ENCODE data around the gene TTC23. TPM values are rescaled to one million over a fixed set of nuclear protein-coding genes. Genes with fewer than 3 reads are reported as not detected.

Gene TTC23
- total and polyA plus RNA-seq, 4 experiments from 2014 or later, result 0.45 to 0.79 (median 0.67) TPM; not detected in 1

DNA sequence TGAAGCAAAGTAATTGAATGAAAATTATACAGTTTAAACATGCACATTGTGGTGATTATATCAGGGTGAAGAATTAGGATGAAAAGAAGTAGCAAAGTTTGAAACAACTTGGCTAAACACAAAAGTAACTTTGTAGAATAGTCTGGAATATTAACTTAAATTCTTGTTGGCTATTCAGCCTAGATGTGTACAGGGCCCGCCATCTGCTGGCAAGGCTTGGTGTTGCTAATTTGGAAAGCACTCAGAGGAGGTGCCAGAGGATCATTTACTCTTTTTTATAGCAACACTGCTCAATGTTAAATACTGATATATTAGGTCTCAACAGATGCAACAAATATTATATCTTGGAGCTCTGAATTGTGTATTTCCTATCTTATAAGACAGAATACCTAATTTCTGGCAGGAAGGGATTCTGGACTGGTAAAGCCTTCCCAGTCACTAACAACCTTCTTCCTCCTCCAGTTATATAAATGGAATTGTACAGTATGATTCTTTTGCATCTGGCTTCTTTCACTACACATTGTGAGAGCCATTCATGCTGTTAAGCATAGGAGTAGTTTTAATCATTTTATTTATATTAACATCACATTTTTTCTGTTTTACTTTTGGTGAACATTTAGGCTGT is 36.1 kb downstream of the TTC23 start:
- Mint-ChIP-seq H3K4me1 (no peaks in the 10 kb centered on the region), H3K27me3 (peaks cover 4 to 10% of the 10 kb centered on the region in 2 donors), H3K36me3 (no peaks in the 10 kb centered on the region), H3K9me3 (no peaks in the 10 kb centered on the region), H3K27ac (no peak overlapping the region), H3K4me3 (no peak overlapping the region)
- Histone ChIP-seq H3K4me3 (ENCODE audit: low read length in 2 of 2) (no peak overlapping the region), H3K9me3 (ENCODE audit: control insufficient read depth in 1 of 2, low read length in 2 of 2) (no peaks in the 10 kb centered on the region), H3K4me1 (ENCODE audit: insufficient read depth, low read length) (no peaks in the 10 kb centered on the region), H3K27me3 (ENCODE audit: insufficient read depth, low read length) (no peaks in the 10 kb centered on the region), H3K27ac (ENCODE audit: low read depth, low read length) (no peak overlapping the region), H3K36me3 (ENCODE audit: insufficient read depth, low read length) (no peaks in the 10 kb centered on the region)
- peak; percentile 22 to 61 (median 37) for DNase-seq
- POLR2A ChIA-PET (ENCODE audit: partially characterized antibody), result interaction anchor here (1.0 kb wide), 1 partner anchor 108 kb away, joined by 3 read pairs; the partner anchor contains the start of gene SYNM
- CTCF ChIA-PET (ENCODE audit: partially characterized antibody), result interaction anchor here (0.9 to 3.3 kb wide), 12 partner anchors 9 to 544 kb away, joined by 3 to 27 read pairs (median 4); partner anchors contain the start of gene SYNM
- intact Hi-C loops (cut with micrococcal nuclease), result loop anchor here (1.0 to 5.0 kb wide), 3 partner anchors 109 to 901 kb away; no protein-coding TSS in a partner anchor

- Mint-ChIP-seq H3K27me3 (peaks cover 4% of the 10 kb centered on the region in 2 donors), H3K9me3 (no peaks in the 10 kb centered on the region), H3K27ac (peak overlapping the region in 1 of 7 donors; percentile 44), H3K4me1 (no peaks in the 10 kb centered on the region), H3K4me3 (no peak overlapping the region), H3K36me3 (no peaks in the 10 kb centered on the region)
- no peaks in the 10 kb centered on the region for H3K9me3 ChIP-seq (ENCODE audit: control insufficient read depth in 1 of 2, low read length in 2 of 2)
- H3K27me3 ChIP-seq (ENCODE audit: insufficient read depth, low read length), result no peaks in the 10 kb centered on the region
- DNase-seq, result no peak
- POLR2A ChIA-PET (ENCODE audit: partially characterized antibody), result interaction anchor here (1.0 kb wide), 1 partner anchor 107 kb away, joined by 3 read pairs; the partner anchor contains the start of gene SYNM
- no peak overlapping the region for H3K27ac ChIP-seq (ENCODE audit: low read depth, low read length)
- H3K36me3 ChIP-seq (ENCODE audit: insufficient read depth, low read length), result no peaks in the 10 kb centered on the region
- H3K4me1 ChIP-seq (ENCODE audit: insufficient read depth, low read length), result no peaks in the 10 kb centered on the region
- H3K4me3 ChIP-seq (ENCODE audit: low read length in 2 of 2), result no peak overlapping the region
- intact Hi-C loops (cut with micrococcal nuclease), result loop anchor here (5.0 kb wide), 1 partner anchor 900 kb away; no protein-coding TSS in a partner anchor
- CTCF ChIA-PET (ENCODE audit: partially characterized antibody), result interaction anchor here (0.9 to 3.3 kb wide), 6 partner anchors 9 to 451 kb away, joined by 3 to 27 read pairs (median 5); partner anchors contain the start of gene SYNM
These were observed 37.0 kb downstream of the TTC23 start for GRCh38 chr15:99212406-99212805.

- ChIA-PET POLR2A (ENCODE audit: partially characterized antibody) (no interaction called here), CTCF (ENCODE audit: partially characterized antibody) (interaction anchor here (1.4 to 1.9 kb wide), 2 partner anchors 10 to 106 kb away, joined by 3 to 6 read pairs; no protein-coding TSS in a partner anchor)
- Histone ChIP-seq H3K27ac (ENCODE audit: low read depth, low read length) (no peak overlapping the region), H3K9me3 (ENCODE audit: control insufficient read depth in 1 of 2, low read length in 2 of 2) (no peaks in the 10 kb centered on the region), H3K4me3 (ENCODE audit: low read length in 2 of 2) (no peak overlapping the region), H3K4me1 (ENCODE audit: insufficient read depth, low read length) (no peaks in the 10 kb centered on the region), H3K36me3 (ENCODE audit: insufficient read depth, low read length) (no peaks in the 10 kb centered on the region), H3K27me3 (ENCODE audit: insufficient read depth, low read length) (no peaks in the 10 kb centered on the region)
- no peaks in the 10 kb centered on the region for H3K36me3 Mint-ChIP-seq
- peaks cover 4% of the 10 kb centered on the region in 2 donors for H3K27me3 Mint-ChIP-seq
- no peaks in the 10 kb centered on the region for H3K4me1 Mint-ChIP-seq
- H3K27ac Mint-ChIP-seq, result no peak overlapping the region
- intact Hi-C loops (cut with micrococcal nuclease), result loop anchor here (5.0 kb wide), 1 partner anchor 900 kb away; no protein-coding TSS in a partner anchor
- no peaks in the 10 kb centered on the region for H3K9me3 Mint-ChIP-seq
- no peak for DNase-seq
- no peak overlapping the region for H3K4me3 Mint-ChIP-seq
These were observed 37.5 kb downstream of the TTC23 start for GRCh38 chr15:99211926-99212325.

DNA sequence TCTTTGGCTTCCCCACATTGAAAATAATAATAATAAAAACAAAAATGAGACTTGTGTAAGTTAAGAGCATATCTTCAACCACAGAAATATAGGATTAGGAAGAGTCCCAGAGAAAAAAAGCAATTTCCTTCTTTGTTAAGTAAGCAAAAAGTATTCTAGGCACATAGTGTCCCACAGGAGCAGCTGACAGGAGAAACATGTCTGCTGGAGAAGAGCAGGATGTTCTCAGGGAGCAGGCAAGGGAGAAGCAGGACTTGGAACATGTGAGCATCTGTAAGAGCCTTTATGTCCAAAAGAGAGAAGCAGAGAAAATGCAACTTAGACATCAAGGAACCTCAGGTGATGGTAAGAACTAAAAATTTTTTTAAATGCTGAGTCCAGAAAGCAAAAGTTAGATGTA is 39.0 kb downstream of the TTC23 start:
- Mint-ChIP-seq H3K27me3 (peaks cover 4 to 6% of the 10 kb centered on the region in 2 donors), H3K4me3 (no peak overlapping the region), H3K27ac (no peak overlapping the region), H3K9me3 (peaks cover 0 to 3% (median 0%) of the 10 kb centered on the region in 8 donors), H3K36me3 (no peaks in the 10 kb centered on the region), H3K4me1 (no peaks in the 10 kb centered on the region)
- DNase-seq, result no peak
- ChIA-PET POLR2A (ENCODE audit: partially characterized antibody) (no interaction called here), CTCF (ENCODE audit: partially characterized antibody) (interaction anchor here (1.1 to 2.1 kb wide), 4 partner anchors 8 to 109 kb away, joined by 3 to 11 read pairs (median 4); no protein-coding TSS in a partner anchor)
- Histone ChIP-seq H3K27me3 (ENCODE audit: insufficient read depth, low read length) (no peaks in the 10 kb centered on the region), H3K36me3 (ENCODE audit: insufficient read depth, low read length) (no peaks in the 10 kb centered on the region), H3K27ac (ENCODE audit: low read depth, low read length) (no peak overlapping the region), H3K4me1 (ENCODE audit: insufficient read depth, low read length) (no peaks in the 10 kb centered on the region), H3K9me3 (ENCODE audit: control insufficient read depth in 1 of 2, low read length in 2 of 2) (no peaks in the 10 kb centered on the region), H3K4me3 (ENCODE audit: low read length in 2 of 2) (no peak overlapping the region)
- intact Hi-C loops (cut with micrococcal nuclease), result loop anchor here (5.0 kb wide), 1 partner anchor 898 kb away; no protein-coding TSS in a partner anchor

- CTCF ChIA-PET (ENCODE audit: partially characterized antibody), result interaction anchor here (1.1 to 2.5 kb wide), 2 partner anchors 15 to 108 kb away, joined by 3 to 10 read pairs; no protein-coding TSS in a partner anchor
- POLR2A ChIA-PET (ENCODE audit: partially characterized antibody), result no interaction called here
These were observed 40.1 kb downstream of the TTC23 start for GRCh38 chr15:99209326-99209725.

DNA sequence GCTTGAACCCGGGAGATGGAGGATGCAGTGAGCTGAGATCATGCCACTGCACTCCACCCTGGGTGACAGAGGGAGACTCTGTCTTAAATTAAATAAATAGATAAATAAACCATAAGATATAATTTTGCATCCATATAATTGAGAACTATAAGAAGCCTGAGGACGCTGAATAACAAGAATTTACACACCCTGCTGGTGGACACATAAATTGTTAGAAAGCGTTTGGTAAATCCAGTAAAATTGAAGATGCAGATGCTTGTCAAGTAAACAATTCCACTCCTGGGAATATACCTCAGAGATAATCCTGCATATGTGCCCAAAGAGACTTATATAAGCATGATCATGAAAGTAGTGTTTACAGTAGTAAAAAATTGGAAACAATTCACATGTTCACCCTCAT is 41.7 kb downstream of the TTC23 start:
- ChIA-PET POLR2A (ENCODE audit: partially characterized antibody) (no interaction called here), CTCF (ENCODE audit: partially characterized antibody) (interaction anchor here (1.0 to 2.5 kb wide), 2 partner anchors 106 to 497 kb away, joined by 3 to 10 read pairs; no protein-coding TSS in a partner anchor)
- H3K4me1 Mint-ChIP-seq, result no peaks in the 10 kb centered on the region
- no peak overlapping the region for H3K27ac ChIP-seq (ENCODE audit: low read depth, low read length)
- no peak for DNase-seq
- peaks cover 11% of the 10 kb centered on the region in 2 donors for H3K27me3 Mint-ChIP-seq
- no peak overlapping the region for H3K4me3 Mint-ChIP-seq
- no peaks in the 10 kb centered on the region for H3K36me3 ChIP-seq (ENCODE audit: insufficient read depth, low read length)
- no peaks in the 10 kb centered on the region for H3K36me3 Mint-ChIP-seq
- H3K27me3 ChIP-seq (ENCODE audit: insufficient read depth, low read length), result no peaks in the 10 kb centered on the region
- H3K9me3 Mint-ChIP-seq, result peaks cover 0 to 3% (median 0%) of the 10 kb centered on the region in 8 donors
- intact Hi-C loops (cut with micrococcal nuclease), result no loop called here
- no peak overlapping the region for H3K4me3 ChIP-seq (ENCODE audit: low read length in 2 of 2)
- H3K4me1 ChIP-seq (ENCODE audit: insufficient read depth, low read length), result no peaks in the 10 kb centered on the region
- no peak overlapping the region for H3K27ac Mint-ChIP-seq
- H3K9me3 ChIP-seq (ENCODE audit: control insufficient read depth in 1 of 2, low read length in 2 of 2), result no peaks in the 10 kb centered on the region

More at GRCh38 chr15:99209326-99209725, 40.1 kb downstream of the TTC23 start:
- Histone ChIP-seq H3K4me1 (ENCODE audit: insufficient read depth, low read length) (no peaks in the 10 kb centered on the region), H3K36me3 (ENCODE audit: insufficient read depth, low read length) (no peaks in the 10 kb centered on the region), H3K9me3 (ENCODE audit: control insufficient read depth in 1 of 2, low read length in 2 of 2) (no peaks in the 10 kb centered on the region), H3K27me3 (ENCODE audit: insufficient read depth, low read length) (no peaks in the 10 kb centered on the region), H3K27ac (ENCODE audit: low read depth, low read length) (no peak overlapping the region), H3K4me3 (ENCODE audit: low read length in 2 of 2) (no peak overlapping the region)
- H3K9me3 Mint-ChIP-seq, result peaks cover 0 to 3% (median 0%) of the 10 kb centered on the region in 8 donors
- DNase-seq, result no peak
- H3K27ac Mint-ChIP-seq, result no peak overlapping the region
- intact Hi-C loops (cut with micrococcal nuclease), result no loop called here
- no peak overlapping the region for H3K4me3 Mint-ChIP-seq
- no peaks in the 10 kb centered on the region for H3K4me1 Mint-ChIP-seq
- H3K27me3 Mint-ChIP-seq, result peaks cover 5 to 11% of the 10 kb centered on the region in 2 donors
- H3K36me3 Mint-ChIP-seq, result no peaks in the 10 kb centered on the region

DNA sequence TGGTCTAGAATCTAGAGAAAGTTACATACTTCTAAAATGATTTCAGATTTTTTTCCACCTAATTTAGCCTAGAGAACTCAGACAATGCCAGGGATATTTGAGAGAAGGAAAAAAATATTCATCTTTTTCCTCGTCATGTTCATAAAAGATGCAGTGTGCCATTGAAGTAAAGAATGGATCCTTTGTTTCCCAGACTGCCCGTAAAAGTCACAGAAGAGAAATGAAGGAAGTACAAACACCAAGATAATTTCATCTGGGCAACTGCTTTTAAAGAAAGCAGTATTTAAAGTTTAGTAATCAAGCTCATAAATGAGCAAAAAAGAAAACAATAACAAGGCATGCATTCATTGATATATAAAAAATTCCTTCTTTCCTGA is 47.2 kb downstream of the TTC23 start:
- intact Hi-C loops (cut with micrococcal nuclease), result no loop called here
- H3K27ac ChIP-seq (ENCODE audit: low read depth, low read length), result no peak overlapping the region
- ChIA-PET POLR2A (ENCODE audit: partially characterized antibody) (no interaction called here), CTCF (ENCODE audit: partially characterized antibody) (interaction anchor here (1.5 to 1.9 kb wide), 2 partner anchors 9 to 14 kb away, joined by 3 to 6 read pairs; no protein-coding TSS in a partner anchor)
- H3K36me3 ChIP-seq (ENCODE audit: insufficient read depth, low read length), result no peaks in the 10 kb centered on the region
- H3K4me1 ChIP-seq (ENCODE audit: insufficient read depth, low read length), result no peaks in the 10 kb centered on the region
- no peak overlapping the region for H3K4me3 Mint-ChIP-seq
- peaks cover 9 to 11% of the 10 kb centered on the region in 2 donors for H3K27me3 Mint-ChIP-seq
- no peaks in the 10 kb centered on the region for H3K36me3 Mint-ChIP-seq
- peaks cover 0 to 1% (median 0%) of the 10 kb centered on the region in 4 donors for H3K4me1 Mint-ChIP-seq
- DNase-seq, result no peak
- no peaks in the 10 kb centered on the region for H3K9me3 ChIP-seq (ENCODE audit: control insufficient read depth in 1 of 2, low read length in 2 of 2)
- H3K4me3 ChIP-seq (ENCODE audit: low read length in 2 of 2), result no peak overlapping the region
- H3K27ac Mint-ChIP-seq, result no peak overlapping the region
- H3K27me3 ChIP-seq (ENCODE audit: insufficient read depth, low read length), result no peaks in the 10 kb centered on the region
- H3K9me3 Mint-ChIP-seq, result peaks cover 0 to 3% (median 0%) of the 10 kb centered on the region in 8 donors

Data from CD4-positive, alpha-beta memory T cell (primary cell).